ENCODE results near the gene CACNA2D3.

CACNA2D3 gene

DNA sequence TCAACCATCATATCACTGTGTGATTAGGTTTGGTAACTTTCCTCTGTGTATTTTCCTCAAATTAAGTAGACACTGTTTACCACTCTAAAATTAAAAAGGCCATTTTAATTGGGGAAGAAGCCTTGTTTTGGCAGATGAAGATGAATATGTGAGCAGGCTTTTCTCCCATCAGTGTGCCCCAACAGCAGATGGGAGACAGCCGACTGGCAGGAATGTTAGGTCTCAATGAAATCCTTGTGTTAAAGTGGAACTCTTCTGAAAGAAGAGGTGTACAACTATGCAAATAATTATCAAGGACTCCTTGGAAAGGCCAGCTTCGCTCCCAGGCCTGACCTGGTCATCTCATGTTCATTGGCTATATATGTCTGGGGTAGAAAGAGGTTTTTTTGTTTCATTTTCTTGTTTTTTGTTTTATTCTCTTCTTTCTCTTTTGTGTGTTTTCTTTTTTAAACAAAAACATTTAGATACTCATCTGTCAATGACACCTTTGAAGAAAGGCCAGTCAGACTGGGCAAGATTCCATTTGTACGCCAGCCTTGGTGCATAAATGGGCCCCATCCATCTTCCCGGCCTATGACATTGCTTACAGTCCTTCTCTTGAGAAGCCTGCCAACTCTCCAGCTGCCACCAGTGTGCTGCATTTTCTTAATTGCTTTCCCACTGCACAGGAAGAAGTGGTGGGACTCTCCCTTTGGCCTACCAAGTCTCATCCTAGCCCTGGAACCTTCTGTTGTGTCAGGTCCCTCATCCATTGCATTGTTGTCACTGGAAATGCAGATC lies 779.7 kb downstream of the CACNA2D3 start:
- DNase-seq, result no peak

DNA sequence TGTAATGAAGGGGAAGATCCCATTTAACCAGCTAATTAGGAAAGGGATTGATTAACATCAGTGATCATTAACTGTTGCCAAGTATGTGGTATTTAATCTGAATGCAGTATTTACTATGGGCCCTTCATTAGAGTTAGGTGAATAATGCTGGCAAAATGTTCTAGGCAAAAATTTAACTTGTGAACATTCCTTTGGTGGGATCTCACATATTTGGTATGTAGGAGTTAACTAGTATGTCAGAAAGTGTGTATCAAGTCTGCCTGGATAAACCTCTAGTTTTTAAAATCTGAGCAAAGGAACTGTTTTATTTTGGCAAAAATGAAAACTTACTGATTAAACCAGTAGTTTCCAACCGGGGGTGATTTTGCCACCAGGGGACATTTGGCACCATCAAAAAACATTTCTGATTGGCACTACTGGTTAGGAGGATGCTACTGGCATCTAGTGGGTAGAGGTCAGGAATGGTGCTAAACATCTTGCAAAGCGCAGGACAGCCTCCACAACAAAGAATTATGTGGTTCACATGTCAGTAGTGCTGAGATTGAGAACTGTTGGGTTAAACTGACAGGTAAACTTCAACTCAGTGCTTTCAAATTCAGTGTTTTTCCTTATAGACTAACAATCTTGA lies 783.0 kb downstream of the CACNA2D3 start:
- no peak for DNase-seq

DNA sequence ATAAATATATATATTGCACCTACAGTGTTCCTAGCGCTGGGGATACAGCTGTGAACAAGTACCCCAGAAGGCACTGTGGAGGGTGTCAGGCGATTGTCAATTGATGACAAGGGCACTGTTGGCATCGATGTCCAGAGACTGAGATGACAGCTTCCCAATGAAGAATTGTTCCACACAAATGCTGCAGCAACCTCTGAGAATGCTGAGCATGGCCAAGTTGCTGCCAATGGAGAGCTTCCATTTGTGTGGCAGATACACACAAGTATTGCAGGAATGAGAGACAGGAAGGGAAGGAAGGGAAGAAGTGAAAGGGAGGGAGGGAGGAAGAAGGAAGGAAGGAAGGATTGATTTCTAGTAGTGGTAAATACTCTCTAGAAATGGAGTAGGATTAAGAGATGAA lies 783.6 kb downstream of the CACNA2D3 start:
- no peak for DNase-seq

DNA sequence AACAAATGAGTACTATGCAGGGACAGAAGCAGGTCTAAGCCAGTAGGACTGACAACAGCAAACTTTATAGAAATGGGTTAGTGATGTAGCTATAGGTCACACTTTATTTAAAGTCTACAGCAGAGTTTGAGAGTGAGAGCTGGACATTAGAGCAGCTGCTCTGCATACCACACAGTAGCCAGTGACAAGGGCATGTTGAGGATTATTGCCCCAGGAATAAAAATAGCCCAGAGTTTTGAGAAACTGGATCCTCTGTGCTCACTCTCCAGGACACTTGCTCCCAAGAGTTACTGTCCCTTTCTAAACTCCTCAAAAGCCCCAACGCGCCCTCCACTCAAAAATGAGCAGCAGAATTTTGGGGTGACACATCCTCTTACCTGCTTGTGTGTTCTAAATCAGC lies 784.4 kb downstream of the CACNA2D3 start:
- DNase-seq, result no peak

DNA sequence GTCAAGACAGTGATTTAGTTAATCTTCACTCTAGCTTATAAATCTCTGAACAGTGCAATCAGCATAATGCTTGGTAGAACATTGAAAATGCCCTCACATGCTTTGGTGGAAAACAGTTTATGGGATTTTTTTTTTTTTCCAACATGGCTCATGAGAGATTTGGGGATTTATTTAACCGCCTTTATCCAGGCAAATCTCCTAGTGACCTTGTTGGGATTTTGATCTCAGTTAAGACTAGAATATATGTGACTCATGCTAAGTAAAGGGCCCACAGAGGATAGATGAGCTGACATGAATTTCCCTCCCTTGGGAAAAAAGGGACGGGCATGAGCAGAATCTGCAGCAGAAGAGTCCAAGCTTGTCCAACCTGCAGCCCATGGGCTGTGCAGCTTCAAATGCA lies 786.8 kb downstream of the CACNA2D3 start:
- no peak for DNase-seq

DNA sequence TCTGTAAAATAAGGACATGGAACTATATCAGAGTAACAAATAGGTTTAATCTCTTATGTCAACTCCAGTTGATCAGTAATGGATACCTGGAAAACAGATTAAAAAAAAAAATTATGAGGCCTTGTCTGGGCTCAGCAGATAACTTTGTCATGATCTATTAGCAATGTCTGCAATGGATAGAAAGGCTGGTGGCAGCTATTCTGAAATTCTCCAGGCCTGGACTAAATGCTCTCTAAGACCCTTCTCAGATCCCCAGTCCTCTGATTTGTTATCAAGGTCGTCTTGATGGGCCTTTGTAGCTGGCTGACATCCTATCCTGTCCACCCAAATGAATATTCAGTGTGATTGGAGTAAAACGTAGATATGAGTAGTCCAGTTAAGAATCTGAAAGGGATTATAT lies 791.8 kb downstream of the CACNA2D3 start:
- no peak for DNase-seq

DNA sequence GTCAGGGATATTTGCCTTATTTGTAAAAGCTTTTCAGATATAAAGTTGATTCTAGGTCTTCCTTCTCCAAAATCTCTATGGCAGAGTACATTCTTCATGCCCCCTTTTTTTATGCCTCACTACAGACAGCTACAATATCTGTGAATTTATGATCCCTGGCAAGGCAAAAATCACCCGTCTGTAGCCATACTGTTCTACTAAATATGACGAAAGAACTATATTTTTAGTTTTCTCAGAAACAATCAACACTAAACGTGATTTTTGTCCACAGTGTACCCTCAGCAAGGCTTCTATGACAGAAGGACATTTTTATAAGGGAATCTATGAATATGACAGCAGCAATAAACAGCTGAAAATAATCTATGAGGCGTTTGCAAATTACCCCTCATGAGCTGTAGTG lies 792.8 kb downstream of the CACNA2D3 start:
- no peak for DNase-seq

DNA sequence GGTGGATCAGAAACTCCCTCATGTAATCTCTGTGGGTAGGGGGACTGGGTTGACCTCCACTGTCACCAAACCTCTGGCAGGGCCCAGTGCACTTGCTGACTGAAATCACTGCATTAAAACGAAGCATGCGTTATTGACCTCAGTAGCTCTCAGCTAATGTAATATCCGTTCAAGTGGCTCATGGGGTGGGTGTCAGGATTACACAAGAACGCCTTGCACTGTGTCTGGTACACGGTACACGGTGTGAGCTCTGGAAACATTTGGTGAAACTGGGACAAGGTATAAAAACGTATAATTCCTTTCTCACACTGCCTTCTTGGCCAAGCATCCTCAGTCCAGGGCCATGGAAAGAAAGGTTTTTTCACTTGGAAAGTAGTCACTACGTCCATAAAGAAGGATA lies 793.6 kb downstream of the CACNA2D3 start:
- DNase-seq, result no peak

DNA sequence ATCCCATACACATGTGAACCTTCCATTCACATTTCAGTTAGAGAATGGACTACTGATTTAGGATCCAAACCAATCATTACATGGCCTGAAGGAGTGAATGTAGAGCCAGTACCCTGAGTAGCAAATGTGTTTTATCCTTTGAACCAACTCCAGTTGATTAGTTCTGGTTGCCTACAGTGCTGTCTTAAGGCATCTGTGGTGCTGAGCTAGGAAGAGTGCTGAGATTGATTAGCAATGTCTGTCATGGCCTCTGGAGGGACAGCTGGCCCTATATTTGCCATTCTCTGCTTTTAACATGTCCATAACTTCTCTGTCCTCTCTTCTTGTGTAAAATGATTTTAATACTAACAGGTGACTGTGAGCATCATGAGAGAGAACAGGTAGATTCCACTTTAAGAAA lies 794.4 kb downstream of the CACNA2D3 start:
- DNase-seq, result no peak

DNA sequence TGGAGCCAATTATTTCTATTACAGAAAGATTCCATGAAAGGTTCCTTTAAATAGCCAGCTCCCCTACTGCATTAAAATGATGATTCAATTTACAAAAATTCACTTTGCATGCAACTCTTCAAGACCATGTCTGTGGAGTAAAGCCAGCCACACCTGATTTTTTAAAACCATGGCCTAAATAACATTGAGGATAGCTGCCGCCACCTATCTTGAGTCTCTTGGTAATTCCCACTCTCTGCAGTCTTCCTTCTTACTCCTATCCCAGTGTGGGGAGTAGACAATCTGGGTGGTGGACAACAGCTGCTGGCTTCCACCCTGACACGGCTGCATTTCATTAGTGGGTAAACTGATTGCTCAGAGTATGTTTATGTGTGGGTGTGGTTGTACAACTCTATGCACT lies 794.8 kb downstream of the CACNA2D3 start:
- DNase-seq, result no peak

DNA sequence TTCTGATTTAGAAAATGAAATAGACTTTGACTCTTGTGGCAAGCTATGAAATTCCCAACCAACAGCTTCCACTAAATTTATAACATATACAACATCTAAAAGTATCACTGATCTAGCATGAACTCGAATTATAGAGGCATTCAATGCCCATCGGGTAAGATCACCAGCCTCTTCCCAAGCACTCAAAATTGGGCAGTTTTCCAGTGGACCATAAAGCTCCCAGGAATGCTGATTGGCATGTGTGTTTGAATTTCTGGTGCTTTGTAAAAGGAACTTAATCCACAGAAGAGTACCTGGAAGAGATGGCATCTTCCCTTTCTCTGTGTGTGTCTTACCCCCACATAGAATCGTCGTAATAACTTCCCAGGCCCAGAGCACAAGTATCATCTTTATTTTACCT lies 795.5 kb downstream of the CACNA2D3 start:
- DNase-seq, result no peak

DNA sequence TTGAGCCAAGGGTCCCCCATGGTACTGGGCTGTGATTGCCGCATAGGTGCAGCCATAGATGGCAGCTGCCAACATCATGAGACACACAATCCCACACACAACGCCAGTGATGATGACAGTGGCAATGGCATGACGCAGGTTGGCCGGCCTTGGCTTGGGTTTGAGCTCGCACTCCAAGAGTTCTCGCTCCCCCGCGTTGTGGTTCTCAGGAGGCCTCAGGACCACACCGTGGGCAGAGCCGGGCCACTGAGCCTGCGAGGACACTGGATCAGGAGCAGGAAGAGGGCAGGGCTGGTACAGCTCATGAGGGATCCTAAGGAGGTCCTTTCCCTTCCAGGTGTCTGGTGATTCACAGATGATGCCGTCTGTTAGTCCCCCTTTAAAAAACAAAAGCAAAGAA lies 796.2 kb downstream of the CACNA2D3 start:
- no peak for DNase-seq

DNA sequence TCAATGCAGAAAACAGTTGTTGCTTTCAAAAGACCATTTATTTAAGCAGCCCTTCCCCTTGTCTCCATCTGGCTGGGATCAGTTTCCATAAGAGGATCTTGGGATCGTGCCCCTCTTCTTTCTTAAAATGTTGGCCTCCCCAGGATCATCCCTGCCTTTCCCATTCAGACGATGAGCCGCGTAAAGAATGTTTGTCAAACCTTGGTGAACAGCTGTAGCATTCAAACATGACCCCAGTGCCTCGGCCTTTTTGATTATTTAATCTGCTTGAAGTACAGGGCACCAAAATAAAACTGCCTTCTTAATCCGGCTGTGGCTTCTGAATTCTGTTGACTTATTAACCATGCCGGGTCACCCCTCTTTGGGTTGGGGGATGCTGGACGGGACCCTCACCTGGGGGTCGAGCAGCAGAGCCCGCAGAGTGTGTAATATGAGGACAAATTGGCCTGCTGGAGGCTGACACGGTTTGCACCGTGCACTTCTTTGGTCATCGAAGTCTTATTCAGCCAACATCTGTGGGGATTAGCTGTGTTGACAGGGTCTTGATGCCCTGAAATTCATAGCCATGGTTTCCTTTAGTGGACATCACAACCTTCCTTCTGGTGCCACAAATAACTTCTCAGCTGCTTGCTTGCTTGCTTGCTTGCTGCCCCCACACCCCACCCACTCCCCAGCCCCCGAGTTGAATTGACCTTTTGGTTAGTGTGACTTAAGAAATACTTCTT lies 805.9 kb downstream of the CACNA2D3 start, which contains the start of gene LRTM1:
LRTM1 (minus strand) TSS at position 14 of the 725 bp plus-strand sequence. CDS start 148 bp downstream, outside the sequence.
- no peak for DNase-seq

DNA sequence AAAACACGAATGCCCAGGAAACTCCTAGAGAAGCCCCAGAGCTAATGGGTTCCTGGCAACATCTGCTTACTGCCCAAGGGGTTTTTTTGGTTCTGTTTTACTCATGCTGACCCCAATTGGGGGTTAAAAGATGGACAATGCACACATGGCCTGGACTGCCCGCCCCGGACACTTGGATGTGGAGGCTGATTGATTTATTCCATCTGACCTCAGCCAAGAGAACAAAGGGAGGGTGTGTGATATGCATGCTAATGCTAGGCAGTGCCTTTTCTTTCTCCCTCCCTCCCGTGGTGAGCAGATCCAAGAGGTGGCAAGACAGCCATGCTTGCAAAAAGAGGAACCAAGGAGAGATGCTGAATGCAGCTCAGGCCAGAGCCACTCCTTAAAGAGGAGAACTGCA lies 808.8 kb downstream of the CACNA2D3 start:
- no peak for DNase-seq

DNA sequence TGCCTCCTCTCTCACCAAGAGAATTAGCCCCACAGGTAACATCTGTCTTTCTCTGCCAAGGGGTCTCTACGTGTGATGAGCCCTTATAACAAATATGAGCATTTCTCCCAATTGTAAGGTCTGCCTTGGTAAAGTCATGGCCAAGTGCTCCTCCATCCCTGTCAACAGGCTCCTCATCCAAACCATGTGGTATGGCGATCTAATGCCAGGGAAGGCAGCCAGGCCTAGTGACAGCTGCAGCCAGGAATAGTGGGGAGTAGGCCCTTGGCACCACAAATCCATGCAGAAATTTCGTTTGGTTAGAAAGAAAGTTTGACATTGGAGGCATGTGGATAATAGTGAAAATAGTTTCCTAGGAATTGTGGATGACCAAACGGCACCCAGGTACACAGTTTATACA lies 810.3 kb downstream of the CACNA2D3 start:
- DNase-seq, result no peak

DNA sequence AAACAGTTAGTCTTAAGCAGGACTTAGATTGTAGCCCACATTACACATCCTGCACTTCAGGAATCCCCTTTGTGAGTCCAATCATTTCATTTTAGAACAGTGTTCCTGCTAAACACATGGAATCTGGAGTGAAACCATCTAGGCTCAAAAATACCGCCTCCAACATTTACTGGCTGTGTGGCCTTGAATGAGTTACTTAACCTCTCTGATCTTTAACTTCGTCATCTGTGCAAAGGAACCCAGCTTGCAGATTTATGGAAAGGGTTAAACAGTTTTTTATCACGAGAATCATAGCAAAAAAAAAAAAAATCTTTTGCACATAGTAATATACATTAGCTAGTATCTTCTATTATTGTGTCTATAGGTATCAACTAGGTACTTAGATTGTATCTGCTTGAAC lies 813.5 kb downstream of the CACNA2D3 start:
- no peak for DNase-seq

DNA sequence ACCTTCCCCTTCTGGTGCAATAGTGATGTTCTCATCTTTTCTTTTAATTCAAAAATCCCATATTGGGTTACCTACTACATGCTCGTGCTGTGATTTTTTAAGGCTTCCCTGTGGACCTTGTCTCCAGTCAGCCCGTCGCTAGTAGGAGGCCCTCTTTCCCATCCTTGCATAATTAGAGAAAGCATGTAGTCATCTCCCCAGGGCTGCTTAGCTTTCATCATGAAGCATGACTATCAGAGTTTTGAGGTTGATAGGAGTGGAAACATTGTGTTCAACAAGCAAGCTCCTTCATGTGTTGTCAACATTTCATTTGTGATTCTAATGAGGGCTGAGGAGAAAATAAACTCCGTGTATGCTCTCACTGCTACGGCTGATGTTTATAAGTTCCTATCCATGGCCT lies 814.2 kb downstream of the CACNA2D3 start:
- DNase-seq, result no peak

DNA sequence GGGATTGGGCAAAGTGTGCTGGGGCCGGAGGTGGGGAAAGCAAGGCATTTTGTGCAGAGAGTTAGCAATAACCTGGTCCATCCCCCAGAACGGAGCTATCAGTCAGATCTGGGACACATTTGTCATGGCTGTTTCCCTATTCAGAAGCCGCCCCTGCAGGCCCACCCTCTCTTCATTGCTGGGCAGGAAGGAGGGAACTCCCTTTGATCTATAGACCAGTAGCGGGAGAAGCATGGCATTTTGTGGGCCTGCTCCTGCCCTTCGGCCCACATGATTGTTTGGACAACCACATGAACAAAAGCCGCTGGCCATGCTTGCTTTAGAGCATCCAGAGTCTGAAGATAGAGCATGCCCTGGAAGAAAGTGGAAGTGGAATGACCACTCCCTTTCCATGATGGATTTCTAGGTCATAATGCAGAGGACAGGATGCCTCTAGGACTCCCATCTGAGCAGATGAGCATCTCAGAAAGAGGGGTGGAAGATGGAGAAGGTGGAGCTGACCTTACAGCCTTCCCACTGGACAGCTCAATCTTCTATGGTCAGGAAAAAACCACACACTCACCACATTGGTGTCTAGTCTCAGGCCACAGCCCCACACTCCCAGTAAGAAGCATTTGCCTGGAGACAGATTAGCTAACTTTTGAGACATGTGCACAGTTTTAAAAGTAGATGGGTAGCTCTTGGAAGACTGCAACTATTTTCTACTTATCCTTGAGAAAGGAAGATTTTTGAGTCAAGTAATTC lies 817.4 kb downstream of the CACNA2D3 start:
- DNase-seq, result no peak

DNA sequence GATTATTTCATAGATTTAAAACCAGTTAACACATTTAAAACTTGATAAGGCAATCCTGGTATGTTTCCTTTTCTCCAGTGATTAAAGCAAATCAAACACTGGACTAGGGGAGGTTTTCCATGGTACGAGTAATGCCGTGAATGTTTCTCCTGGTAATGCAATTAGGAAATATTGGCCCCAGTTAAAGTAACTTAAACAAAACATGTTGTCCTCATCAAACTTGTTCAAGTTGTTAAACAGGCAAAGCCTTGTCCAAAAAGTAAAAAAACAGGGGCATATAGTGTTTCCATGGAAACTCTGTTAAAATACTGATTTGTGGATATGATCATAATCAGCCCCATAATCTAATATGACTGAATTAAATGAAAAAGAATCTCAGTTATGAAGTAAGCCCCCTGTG lies 818.6 kb downstream of the CACNA2D3 start:
- DNase-seq, result no peak

DNA sequence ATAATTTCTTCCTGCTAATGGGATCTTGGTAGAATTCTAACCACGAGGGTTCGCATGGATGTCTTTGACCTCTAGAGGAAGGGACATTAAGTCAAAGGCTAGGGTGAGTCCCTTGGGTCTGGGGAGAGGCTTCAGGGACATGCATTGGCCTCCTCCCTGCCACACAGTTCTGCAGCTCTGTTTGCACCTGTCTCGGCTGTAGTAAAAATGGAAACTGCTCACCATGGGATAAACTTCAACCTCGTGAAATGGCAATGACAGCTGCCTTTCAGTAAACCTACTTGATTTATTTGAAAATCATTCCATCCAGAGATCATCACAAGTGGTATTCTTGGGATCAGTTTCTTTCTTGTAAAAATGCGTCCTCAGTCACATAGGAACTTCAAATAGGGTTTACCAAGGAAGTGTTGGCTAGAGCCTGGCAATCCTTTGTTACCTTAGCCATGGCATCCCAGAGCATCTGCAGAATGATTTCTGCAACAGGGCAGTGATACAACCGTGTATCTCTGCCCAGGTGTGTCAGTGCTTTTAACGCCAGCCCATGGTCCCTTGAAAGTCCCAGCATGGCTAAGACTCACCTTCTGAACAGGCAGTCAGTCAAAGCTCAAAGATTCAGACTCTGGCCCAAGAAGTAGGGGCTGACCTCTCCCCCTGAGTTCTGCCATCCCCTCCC lies 819.5 kb downstream of the CACNA2D3 start:
- no peak for DNase-seq

DNA sequence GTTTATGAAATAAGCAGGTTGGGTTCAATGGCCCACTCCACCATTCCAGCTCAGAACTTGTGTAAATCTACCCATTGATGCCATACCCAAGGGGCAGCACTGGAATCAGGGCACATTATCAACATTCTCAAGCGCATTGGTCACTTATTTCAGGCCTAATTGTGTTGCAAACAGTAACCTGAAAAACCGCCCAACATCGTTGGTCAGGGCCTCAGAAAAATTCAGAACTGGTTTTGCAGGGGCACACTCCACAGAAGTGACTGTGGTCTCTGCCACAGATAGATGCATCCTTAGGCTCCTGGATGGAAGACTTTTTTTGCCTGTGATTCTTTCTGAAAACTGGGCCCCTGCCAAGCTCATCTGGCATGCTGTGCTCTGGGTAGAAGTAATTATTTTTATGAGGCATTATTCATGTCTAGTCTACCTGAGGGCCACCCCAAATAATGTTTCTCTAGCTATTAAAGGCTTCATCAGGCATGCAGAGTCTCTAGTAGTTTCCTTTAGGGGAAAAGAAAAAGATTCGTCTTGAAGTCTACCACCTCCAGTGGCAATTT lies 827.2 kb downstream of the CACNA2D3 start:
- no peak for DNase-seq

DNA sequence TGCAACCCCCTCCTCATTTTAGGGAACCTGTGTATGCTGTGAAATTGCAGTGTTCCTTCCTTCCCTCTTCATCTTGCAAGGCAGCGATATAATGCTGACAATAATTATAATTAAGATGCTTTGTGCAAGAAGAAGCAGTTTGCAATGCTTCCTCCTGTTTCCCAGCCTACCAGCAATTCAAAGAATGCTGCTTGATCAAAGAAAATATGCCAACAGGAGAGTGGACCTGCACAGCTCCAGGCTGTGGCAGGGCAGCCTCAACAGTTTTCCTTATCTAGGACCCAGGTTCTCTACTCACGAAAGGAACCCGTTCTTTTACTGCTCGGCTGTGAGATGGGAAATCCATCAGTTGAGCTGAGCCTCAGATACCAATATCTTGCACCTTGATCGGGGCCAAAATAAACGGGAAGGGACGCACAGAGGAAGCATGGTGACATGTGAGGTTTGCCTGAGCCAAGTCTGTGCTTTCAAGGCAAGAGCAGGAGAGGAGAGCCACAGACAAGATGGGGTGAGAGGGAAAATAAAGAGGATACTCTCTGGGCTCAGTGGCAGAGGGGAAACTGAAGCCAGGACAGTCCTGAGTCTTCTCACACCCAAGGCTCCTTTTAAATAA lies 828.1 kb downstream of the CACNA2D3 start:
- no peak for DNase-seq

All from activated CD4-positive, CD25-positive, alpha-beta regulatory T cell treated with anti-CD3 and anti-CD28 coated beads, Interleukin-2, amount 50 U/mL, for 72 hours (primary cell).